ENCODE data around the gene WWOX.

GRCh38 chr16:78955206-78955605 is 855.8 kb downstream of the WWOX start:
- TF ChIP-seq CTCF (conservative IDR thresholded peaks at IDR 0.05) (no peak), EZH2 (IDR thresholded peaks at IDR 0.05; ENCODE audit: low read depth) (no peak)

All from PC-9 (cell line).